Nucleus accumbens (tissue), 56 donors: Measurements from ENCODE around the gene CEACAM5.
A peak's percentile ranks its signal among the peaks of the same experiment; 100 is the strongest.
"Not testable (repeated sequence)": the region's sequence is repeated elsewhere in the genome, so short reads cannot be mapped to it uniquely, and the experiment has no call there.

Source experiments
- DNase-seq, 56 donors: peaks; one replicate each; lab custom pipeline; 2025; lab: John Stamatoyannopoulos, UW

Gene CEACAM5

GRCh38 chr19:41699968-41700323, 8.5 kb upstream of the CEACAM5 start:
- no peak for DNase-seq

- DNase-seq: no peak
Observed at GRCh38 chr19:41700381-41701195, 7.8 kb upstream of the CEACAM5 start.

GRCh38 chr19:41701401-41702075, 6.9 kb upstream of the CEACAM5 start:
- no peak for DNase-seq

- DNase-seq: no peak
Observed at GRCh38 chr19:41702171-41702651, 6.2 kb upstream of the CEACAM5 start.

GRCh38 chr19:41703602-41704293, 4.7 kb upstream of the CEACAM5 start:
- no peak for DNase-seq

GRCh38 chr19:41705393-41706174, 2.8 kb upstream of the CEACAM5 start:
- no peak for DNase-seq

- DNase-seq: peak in 21 of 56 donors; percentile 2 to 62 (median 11)
Observed at GRCh38 chr19:41706741-41707501, 1.5 kb upstream of the CEACAM5 start.

GRCh38 chr19:41707502-41707812, 969 bp upstream of the CEACAM5 start:
- DNase-seq: no peak

GRCh38 chr19:41707871-41708371, 505 bp upstream of the CEACAM5 start:
- DNase-seq: no peak

GRCh38 chr19:41709516-41709915, 1.1 kb downstream of the CEACAM5 start:
- DNase-seq: not testable (repeated sequence)

- no peak for DNase-seq
Observed at GRCh38 chr19:41709951-41710645, 1.7 kb downstream of the CEACAM5 start.

GRCh38 chr19:41711376-41712261, 3.2 kb downstream of the CEACAM5 start:
- no peak for DNase-seq

- no peak for DNase-seq
Observed at GRCh38 chr19:41714598-41714997, 6.2 kb downstream of the CEACAM5 start.

GRCh38 chr19:41718761-41719160, 10.3 kb downstream of the CEACAM5 start:
- no peak for DNase-seq

GRCh38 chr19:41720103-41720502, 11.7 kb downstream of the CEACAM5 start:
- no peak for DNase-seq

- DNase-seq: peak in 1 of 56 donors; percentile 6
Observed at GRCh38 chr19:41726493-41726892, 18.1 kb downstream of the CEACAM5 start.

GRCh38 chr19:41734156-41734555, 25.7 kb downstream of the CEACAM5 start:
- DNase-seq: no peak

- no peak for DNase-seq
Observed at GRCh38 chr19:41734585-41734984, 26.2 kb downstream of the CEACAM5 start.
